IMR-90 (cell line): ENCODE measurements around the gene ACYP2. TPM values are rescaled to one million over a fixed set of nuclear protein-coding genes. Genes with fewer than 3 reads are reported as not detected.

Experiments
- ATAC-seq: fragments of 200-7000 bp; cut with Tn5 transposase; 2 replicates; pipeline ENCODE4 v1.9.1; 2020; ENCODE audit warnings: low read depth, mild to moderate bottlenecking, moderate library complexity
- BruUV-seq: library from RNA; stranded (reverse); fragments of 400-500 nt; replicated peaks from 2 replicates; lab custom pipeline; 2021; lab: Mats Ljungman, UMichigan
- CTCF ChIA-PET: fragments of 300-600 bp; formaldehyde crosslinking; extraction: SDS; loops from one replicate; lab custom pipeline; 2021; ENCODE audit warnings: antibody characterized with exemption; lab: Yijun Ruan, JAX
- POLR2A ChIA-PET: fragments of 300-600 bp; sonication (Branson Sonifier 250); formaldehyde crosslinking; loops from one replicate; lab custom pipeline; 2022; ENCODE audit warnings: antibody characterized with exemption; ENCODE audit not compliant: unreplicated experiment; lab: Charles Lee
- DNase-seq: peaks from one replicate; pipeline ENCODE4 v3.0.0; 2013
- H2AFZ ChIP-seq: replicated peaks from 2 replicates; pipeline ENCODE3; 2013; ENCODE audit warnings: low read length, mild to moderate bottlenecking; ENCODE audit not compliant: poor library complexity
- H2AK5ac ChIP-seq: 2 replicates; pipeline ENCODE4 v1.6.1; 2013; ENCODE audit warnings: low read depth, low read length, inconsistent platforms
- H2AK9ac ChIP-seq: replicated peaks from 2 replicates; pipeline ENCODE3; 2013; ENCODE audit warnings: mild to moderate bottlenecking, low read depth, low read length, moderate library complexity; ENCODE audit not compliant: poor library complexity
- H2BK120ac ChIP-seq: 2 replicates; pipeline ENCODE4 v1.6.1; 2013; ENCODE audit warnings: low read depth, low read length, inconsistent platforms
- H2BK15ac ChIP-seq: 3 replicates; pipeline ENCODE4 v1.6.1; 2013; ENCODE audit warnings: low read depth, low read length, inconsistent platforms
- H2BK20ac ChIP-seq: 2 replicates; pipeline ENCODE4 v1.6.1; 2013; ENCODE audit warnings: low read depth, mild to moderate bottlenecking, inconsistent platforms, low read length, moderate library complexity
- H2BK5ac ChIP-seq: 2 replicates; pipeline ENCODE4 v1.6.1; 2013; ENCODE audit warnings: mild to moderate bottlenecking, low read depth, low read length, inconsistent platforms; ENCODE audit not compliant: poor library complexity, severe bottlenecking
- H3K14ac ChIP-seq: replicated peaks from 2 replicates; pipeline ENCODE4 v1.6.1; 2013; ENCODE audit warnings: low read depth, low read length, inconsistent platforms
- H3K18ac ChIP-seq: 2 replicates; pipeline ENCODE4 v1.6.1; 2013; ENCODE audit warnings: low read depth, low read length, control low read depth
- H3K23ac ChIP-seq: 2 replicates; pipeline ENCODE4 v1.6.1; 2013; ENCODE audit warnings: low read depth, low read length, inconsistent platforms
- H3K27ac ChIP-seq: 2 replicates; pipeline ENCODE4 v1.5.1; 2013; ENCODE audit warnings: mild to moderate bottlenecking, control low read depth, low read length; ENCODE audit not compliant: insufficient read depth
- H3K27me3 ChIP-seq: 2 replicates; pipeline ENCODE4 v1.6.1; 2013; ENCODE audit warnings: low read length; ENCODE audit not compliant: control insufficient read depth, insufficient read depth
- H3K36me3 ChIP-seq: 2 replicates; pipeline ENCODE4 v1.6.1; 2013; ENCODE audit warnings: low read length, mixed read lengths; ENCODE audit not compliant: control insufficient read depth, insufficient read depth
- H3K4ac ChIP-seq: 2 replicates; pipeline ENCODE4 v1.6.1; 2013; ENCODE audit warnings: low read depth, low read length, inconsistent platforms
- H3K4me1 ChIP-seq: 2 replicates; pipeline ENCODE4 v1.6.1; 2013; ENCODE audit warnings: low read length, mixed read lengths; ENCODE audit not compliant: control insufficient read depth, insufficient read depth
- H3K4me2 ChIP-seq: 2 replicates; pipeline ENCODE4 v1.6.1; 2013; ENCODE audit warnings: low read depth, mild to moderate bottlenecking, control low read depth, low read length, moderate library complexity
- H3K4me3 ChIP-seq: 2 replicates; pipeline ENCODE4 v1.5.1; 2013; ENCODE audit warnings: low read depth, mild to moderate bottlenecking, control low read depth, low read length, moderate library complexity; ENCODE audit not compliant: insufficient read depth
- H3K56ac ChIP-seq: 2 replicates; pipeline ENCODE4 v1.6.1; 2013; ENCODE audit warnings: low read length, inconsistent platforms; ENCODE audit not compliant: insufficient read depth; ENCODE audit errors: extremely low read depth
- H3K79me1 ChIP-seq, 2 experiments: 2 replicates each; pipeline ENCODE4 v1.6.1; 2013; ENCODE audit warnings: low read length in 2 of 2, inconsistent platforms in 1 of 2, low read depth in 1 of 2
- H3K9ac ChIP-seq: 2 replicates; pipeline ENCODE4 v1.6.1; 2013; ENCODE audit warnings: low read depth, low read length, control low read depth
- H3K9me1 ChIP-seq: 2 replicates; pipeline ENCODE4 v1.6.1; 2013; ENCODE audit warnings: low read length, inconsistent platforms; ENCODE audit not compliant: insufficient read depth
- H3K9me3 ChIP-seq: 2 replicates; pipeline ENCODE4 v1.6.1; 2013; ENCODE audit warnings: low read length; ENCODE audit not compliant: control insufficient read depth, insufficient read depth
- H4K20me1 ChIP-seq: 2 replicates; pipeline ENCODE4 v1.6.1; 2013; ENCODE audit warnings: low read length, inconsistent platforms; ENCODE audit not compliant: insufficient read depth
- H4K5ac ChIP-seq: 2 replicates; pipeline ENCODE4 v1.6.1; 2013; ENCODE audit warnings: mild to moderate bottlenecking, low read depth, low read length, control low read depth
- H4K8ac ChIP-seq, 2 experiments: 2 replicates each; pipeline ENCODE4 v1.6.1; 2013; ENCODE audit warnings: low read depth in 2 of 2, low read length in 2 of 2, control low read depth in 1 of 2, inconsistent platforms in 1 of 2
- H4K91ac ChIP-seq: 2 replicates; pipeline ENCODE4 v1.6.1; 2013; ENCODE audit warnings: low read depth, low read length, inconsistent platforms; ENCODE audit not compliant: insufficient read depth
- BHLHE40 ChIP-seq: fragments of 150-350 bp; IDR thresholded peaks from 2 replicates; pipeline ENCODE4 v1.6.1; 2016; ENCODE audit warnings: mild to moderate bottlenecking, low read depth, low read length
- SMC3 ChIP-seq: fragments of 150-350 bp; IDR thresholded peaks from 2 replicates; pipeline ENCODE4 v1.6.1; 2016; ENCODE audit warnings: low read depth, mild to moderate bottlenecking, antibody characterized with exemption, low read length, moderate library complexity
- WGBS, 2 experiments: methylation state at CpG; one replicate each; pipeline versions ENCODE4 v1.1.5 to v1.1.7; 2013; ENCODE audit warnings: missing lambda C conversion rate in 2 of 2; ENCODE audit not compliant: insufficient read length in 1 of 2; ENCODE audit errors: extremely low coverage in 2 of 2; 5-methylcytosine and 5-hydroxymethylcytosine counted together
- dilution Hi-C: fragments of 300-500 bp; cut with HindIII; formaldehyde crosslinking; loops from one replicate; pipeline ENCODE4 v1.14.3; 2018; ENCODE audit warnings: low sequenced_read_pairs; ENCODE audit not compliant: unreplicated experiment
- in situ Hi-C: fragments of 300-500 bp; cut with MboI; formaldehyde crosslinking; loops from 3 replicates; pipeline ENCODE4 v1.14.3; 2019; ENCODE audit warnings: low sequenced_read_pairs, inconsistent platforms, mixed read lengths
- intact Hi-C: fragments of 100-400 bp; cut with micrococcal nuclease; formaldehyde crosslinking; loops from 2 replicates; pipeline ENCODE4 v1.10.0; 2022
- polyA plus RNA-seq, 3 experiments: library from polyadenylated mRNA; depleted of rRNA; stranded (reverse); fragments of >200 nt; gene quantifications; 2 replicates each; pipeline ENCODE4 v1.2.3, GENCODE V29; 2012; ENCODE audit warnings: low replicate concordance in 1 of 3
- total RNA-seq: library from RNA; depleted of rRNA; stranded (reverse); fragments of >200 nt; gene quantifications from 2 replicates; pipeline ENCODE4 v1.2.3, GENCODE V29; 2012

Gene ACYP2
- total and polyA plus RNA-seq, 2 of the 4 experiments (the other 2 are of a cell fraction), result 3.9 to 7.4 TPM

DNA sequence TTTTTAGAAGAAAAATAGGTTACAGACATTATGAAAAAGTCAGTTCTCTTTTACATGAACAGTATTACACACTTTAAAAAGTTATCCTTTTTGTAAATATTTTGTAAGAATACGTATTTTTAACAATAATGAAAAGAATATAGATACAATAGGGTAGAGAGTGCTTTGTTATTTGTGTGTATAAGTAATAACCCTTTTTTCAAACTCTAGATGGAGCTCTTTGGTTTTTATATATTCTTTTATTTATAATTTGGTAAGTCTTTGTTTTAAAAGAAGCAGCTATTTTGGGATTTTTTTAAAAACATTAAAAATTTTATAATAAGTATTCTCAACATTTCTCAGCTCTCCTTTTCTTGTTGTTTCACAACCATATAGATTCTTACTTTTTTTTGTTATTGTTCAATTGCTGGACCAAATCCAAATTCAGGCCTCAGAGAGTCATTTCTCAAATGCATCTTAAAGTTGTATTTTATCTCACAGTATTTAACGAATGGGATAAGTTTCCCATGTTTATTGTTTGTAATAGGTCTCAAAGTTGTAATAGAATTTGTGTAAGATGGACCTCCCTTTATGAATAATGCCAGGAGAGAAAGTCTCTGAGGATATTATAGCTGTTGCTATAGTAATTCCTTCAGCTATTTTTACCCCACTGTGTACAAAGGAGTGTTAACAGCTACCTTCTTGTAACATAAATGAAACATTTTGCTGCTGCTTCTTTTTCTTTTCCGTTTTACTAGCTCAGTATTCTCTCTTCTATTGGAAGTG lies 46.4 kb downstream of the ACYP2 start:
- ATAC-seq, result no peak
- Histone ChIP-seq H2BK20ac (no peak overlapping the region), H3K9me3 (no peaks in the 10 kb centered on the region), H4K8ac (no peak overlapping the region), H3K79me1 (no peaks in the 10 kb centered on the region), H3K4ac (no peak overlapping the region), H3K14ac (no peak overlapping the region), H3K9ac (no peak overlapping the region), H4K5ac (no peak overlapping the region), H2BK5ac (no peak overlapping the region), H2AK5ac (no peak overlapping the region), H2BK120ac (no peak overlapping the region), H3K27ac (no peak overlapping the region), H3K27me3 (no peaks in the 10 kb centered on the region), H3K4me2 (no peak overlapping the region), H3K36me3 (no peaks in the 10 kb centered on the region), H3K9me1 (no peaks in the 10 kb centered on the region), H3K18ac (no peak overlapping the region), H3K4me1 (no peaks in the 10 kb centered on the region), H2AK9ac (no peak overlapping the region), H3K23ac (no peak overlapping the region), H4K91ac (no peak overlapping the region), H3K4me3 (no peak overlapping the region), H3K56ac (no peak overlapping the region), H2AFZ (no peak overlapping the region), H2BK15ac (no peak overlapping the region), H4K20me1 (no peaks in the 10 kb centered on the region)
- DNase-seq, result peak; percentile 15
- POLR2A ChIA-PET, result interaction anchor here (0.7 kb wide), 1 partner anchor 46 kb away, joined by 3 read pairs; no protein-coding TSS in a partner anchor
- WGBS, 2 experiments, result no CpG with 5 or more reads among the region's 3 CpGs
- no TSS peak for BruUV-seq
- dilution Hi-C loops (no loop called here), in situ Hi-C loops (loop anchor here (10.0 kb wide), 1 partner anchor 543 kb away; no protein-coding TSS in a partner anchor), intact Hi-C loops (loop anchor here (5.0 kb wide), 2 partner anchors 295 to 540 kb away; partner anchors contain the start of gene SPTBN1)
- CTCF ChIA-PET, result interaction anchor here (0.7 to 1.5 kb wide), 6 partner anchors 14 to 545 kb away, joined by 3 to 6 read pairs (median 4); no protein-coding TSS in a partner anchor
- TF ChIP-seq BHLHE40 (no peak), SMC3 (0 out of 2 replicates have a peak, but pooled peaks have one; percentile 4)
